GM18951 (cell line): ENCODE results near the gene RNF17.
"Not testable (repeated sequence)": the region's sequence is repeated elsewhere in the genome, so short reads cannot be mapped to it uniquely, and the experiment has no call there.

Experiments used
- POLR2A ChIP-seq: IDR thresholded peaks from 4 replicates; pipeline ENCODE4 v1.6.1; 2011; ENCODE audit warnings: mild to moderate bottlenecking; ENCODE audit not compliant: insufficient read length, insufficient read depth; ENCODE audit errors: extremely low read depth
- in situ Hi-C: fragments of 300-500 bp; cut with MboI; formaldehyde crosslinking; loops from one replicate; pipeline ENCODE4 v1.12.0; 2022; ENCODE audit warnings: low sequenced_read_pairs, mixed read lengths, inconsistent platforms; ENCODE audit not compliant: unreplicated experiment

Gene RNF17

GRCh38 chr13:24748061-24748400, 15.9 kb upstream of the RNF17 start:
- TF ChIP-seq POLR2A = no peak
- in situ Hi-C loops = loop anchor here (25.0 kb wide), 1 partner anchor 239 kb away; no protein-coding TSS in a partner anchor

DNA sequence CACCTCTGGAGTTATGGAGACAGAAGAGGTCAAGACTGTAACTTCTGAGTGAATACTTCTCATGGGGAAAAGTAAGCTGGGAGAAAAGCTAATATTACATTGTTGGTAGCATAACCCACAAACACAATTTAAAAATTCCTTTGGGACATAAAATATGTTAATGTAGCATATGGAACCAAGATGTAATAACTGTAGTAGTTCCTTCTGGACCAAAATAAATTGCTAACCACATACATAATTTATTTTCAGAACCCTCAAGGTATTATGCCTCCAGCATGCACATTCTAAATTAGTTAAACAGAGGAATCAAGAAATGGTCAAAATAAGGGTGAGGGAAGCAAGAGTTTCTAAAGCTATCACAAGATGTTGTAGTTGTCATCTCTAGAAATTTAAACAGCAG, 4.8 kb upstream of the RNF17 start:
- in situ Hi-C loops = no loop called here
- TF ChIP-seq POLR2A = no peak

DNA sequence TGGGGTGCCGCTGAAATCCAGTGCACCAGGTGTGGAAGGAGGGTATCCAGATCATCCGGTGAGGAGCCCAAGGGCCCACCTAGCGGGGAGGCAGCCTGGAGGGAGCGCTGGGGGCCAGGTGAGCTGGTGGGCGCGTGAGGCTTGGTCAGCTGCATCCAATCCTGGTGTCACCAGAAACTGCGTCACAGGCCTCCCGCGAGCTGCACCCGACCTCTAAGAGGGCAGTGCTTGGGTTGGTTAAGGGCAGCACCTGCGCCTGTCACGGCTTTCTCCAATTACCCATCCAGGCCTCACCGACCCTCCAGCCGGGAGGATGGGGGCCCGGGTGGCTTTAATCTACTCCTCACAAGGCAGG, 284 bp downstream of the RNF17 start:
- in situ Hi-C loops = no loop called here
- no peak for TF ChIP-seq POLR2A

GRCh38 chr13:24777171-24777570, 13.2 kb downstream of the RNF17 start:
- no peak for TF ChIP-seq POLR2A
- in situ Hi-C loops = no loop called here

- TF ChIP-seq POLR2A = no peak
- in situ Hi-C loops = no loop called here
These were observed 20.4 kb downstream of the RNF17 start for GRCh38 chr13:24784319-24784718.

DNA sequence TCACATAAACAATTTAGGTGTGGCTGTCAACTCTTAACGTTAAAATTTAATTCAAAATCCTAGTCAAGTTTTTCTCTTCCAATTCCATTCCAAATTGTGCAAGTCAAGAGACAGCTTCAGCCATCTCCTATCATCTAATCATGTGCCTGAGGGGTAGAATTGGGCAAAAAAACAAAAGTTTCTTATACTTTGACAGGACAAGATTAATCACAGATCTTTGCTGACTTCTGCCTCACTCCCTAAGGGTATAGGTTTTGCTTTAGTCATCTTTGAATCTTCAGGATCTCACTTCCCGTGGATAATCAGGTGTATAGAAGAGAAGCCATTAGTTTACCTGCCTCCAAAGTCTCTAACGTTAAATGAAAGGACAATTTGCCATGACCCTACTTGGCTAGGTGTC, 24.6 kb downstream of the RNF17 start:
- in situ Hi-C loops = no loop called here
- TF ChIP-seq POLR2A = no peak

DNA sequence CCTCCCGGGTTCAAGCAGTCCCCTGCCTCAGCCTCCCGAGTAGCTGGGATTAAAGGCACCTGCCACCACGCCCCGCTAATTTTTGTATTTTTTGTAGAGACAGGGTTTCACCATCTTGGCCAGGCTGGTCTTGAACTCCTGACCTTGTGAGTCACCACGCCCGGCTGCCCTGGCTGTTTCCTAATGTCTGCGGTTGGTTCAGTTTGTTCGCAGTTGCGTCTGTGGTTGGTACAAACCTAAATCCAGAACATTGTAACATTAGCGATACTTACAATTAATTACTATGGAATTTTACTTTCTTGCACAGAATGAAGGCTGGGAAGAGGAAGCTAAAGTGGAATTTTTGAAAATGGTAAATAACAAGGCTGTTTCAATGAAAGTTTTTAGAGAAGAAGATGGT, 38.1 kb downstream of the RNF17 start:
- in situ Hi-C loops = no loop called here
- TF ChIP-seq POLR2A = no peak

DNA sequence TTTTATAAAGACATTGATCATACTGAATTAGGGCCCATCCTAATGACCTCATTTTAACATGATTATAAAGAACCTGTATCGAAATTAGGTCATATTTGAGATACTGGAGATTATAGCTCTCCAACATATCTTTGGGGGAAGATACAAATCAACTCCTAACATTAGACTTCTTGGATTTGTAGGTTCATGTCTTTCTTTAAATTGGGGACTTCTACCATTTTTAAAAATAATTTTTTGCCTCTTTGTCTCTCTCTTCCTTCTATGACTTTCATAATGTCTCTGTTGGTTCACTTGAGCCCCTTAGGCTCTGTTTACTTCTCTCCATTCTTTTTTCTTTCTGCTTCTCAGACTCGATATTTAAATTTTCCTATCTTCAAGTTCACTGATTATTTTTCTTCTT, 57.2 kb downstream of the RNF17 start:
- TF ChIP-seq POLR2A = no peak
- in situ Hi-C loops = no loop called here

DNA sequence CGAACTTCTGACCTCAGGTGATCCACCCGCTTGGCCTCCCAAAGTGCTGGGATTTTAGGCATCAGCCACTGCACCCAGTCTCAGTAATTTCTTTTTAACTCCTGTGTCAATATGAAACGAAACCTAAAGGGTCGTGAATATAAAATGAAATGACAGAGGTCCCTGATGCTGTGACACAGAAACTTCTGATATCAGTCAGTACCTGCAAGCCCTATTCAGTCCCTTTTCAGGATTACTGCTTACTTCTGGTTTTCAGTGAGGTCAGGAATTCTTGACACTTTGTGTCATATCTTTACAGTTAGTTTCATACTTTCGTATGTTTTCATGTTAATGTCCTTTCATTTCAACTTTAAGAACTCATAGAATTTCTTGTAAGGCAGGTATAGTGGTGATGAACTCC, 58.7 kb downstream of the RNF17 start:
- in situ Hi-C loops = no loop called here
- TF ChIP-seq POLR2A = no peak

DNA sequence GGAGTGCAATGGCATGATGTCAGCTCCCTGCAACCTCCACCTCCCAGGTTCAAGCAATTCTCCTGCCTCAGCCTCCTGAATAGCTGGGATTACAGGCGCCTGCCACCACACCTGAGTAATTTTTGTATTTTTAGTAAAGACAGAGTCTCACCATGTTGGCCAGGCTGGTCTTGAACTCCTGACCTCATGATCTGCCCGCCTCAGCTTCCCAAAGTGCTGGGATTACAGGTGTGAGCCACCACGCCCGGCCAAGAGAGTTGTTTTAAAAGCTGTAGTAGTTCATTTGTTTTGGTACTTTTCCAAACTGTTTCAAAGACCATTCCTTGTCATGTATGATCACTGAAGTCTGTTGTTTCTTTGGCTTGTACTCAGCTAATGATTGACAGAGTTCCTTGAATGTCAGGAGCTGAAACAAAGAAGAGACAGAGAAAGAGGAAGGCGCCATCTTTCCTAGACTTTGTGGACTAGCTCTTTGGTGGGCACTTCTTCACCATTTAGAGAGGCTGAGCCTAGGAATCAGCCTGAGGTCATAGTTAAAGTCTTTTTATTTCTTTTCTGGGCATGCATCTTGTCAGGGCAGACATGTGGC, 59.2 kb downstream of the RNF17 start:
- in situ Hi-C loops = not testable (repeated sequence)

- in situ Hi-C loops = no loop called here
- TF ChIP-seq POLR2A = no peak
These were observed 63.8 kb downstream of the RNF17 start for GRCh38 chr13:24827799-24828198.

DNA sequence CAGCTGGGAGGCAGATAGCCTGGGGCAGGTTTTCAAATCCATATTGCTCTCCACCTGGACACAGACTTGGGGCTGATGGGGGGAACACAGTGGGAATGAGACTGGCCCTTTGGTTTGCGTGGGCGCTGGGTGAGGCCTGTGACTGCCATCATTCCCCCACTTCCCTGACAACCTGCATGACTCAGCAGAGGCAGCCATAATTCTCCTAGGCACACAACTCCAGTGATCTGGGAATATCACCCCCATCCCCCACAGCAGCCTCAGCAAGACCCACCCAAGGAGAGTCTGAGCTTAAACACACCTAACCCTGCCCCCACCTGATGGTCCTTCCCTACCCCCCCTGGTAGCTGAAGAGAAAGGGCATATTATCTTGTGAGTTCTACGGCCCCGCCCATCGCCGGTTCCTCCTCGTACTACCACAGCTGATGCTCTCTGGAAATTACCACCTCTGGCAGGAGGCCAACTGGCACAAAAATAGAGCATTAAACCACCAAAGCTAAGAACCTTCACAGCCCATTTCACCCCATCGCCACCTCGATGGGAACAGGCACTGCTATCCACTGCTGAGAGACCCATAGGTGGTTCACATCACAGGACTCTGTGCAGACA, 71.0 kb downstream of the RNF17 start:
- TF ChIP-seq POLR2A = no peak
- in situ Hi-C loops = no loop called here

DNA sequence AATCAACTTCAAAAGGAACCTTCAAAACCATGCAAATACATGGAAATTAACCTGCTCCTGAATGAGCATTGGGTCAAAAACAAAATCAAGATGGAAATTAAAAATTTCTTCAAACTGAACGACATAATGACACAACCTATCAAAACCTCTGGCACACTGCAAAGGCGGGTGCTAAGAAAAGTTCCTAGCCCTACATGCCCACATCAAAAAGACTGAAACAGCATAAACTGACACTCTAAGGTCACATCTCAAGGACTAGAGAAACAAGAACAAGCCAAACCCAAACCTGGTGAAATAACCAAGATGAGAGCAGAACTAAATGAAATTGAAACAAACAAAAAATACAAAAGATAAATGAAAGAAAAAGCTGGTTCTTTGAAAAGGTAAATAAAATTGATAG, 73.6 kb downstream of the RNF17 start:
- in situ Hi-C loops = not testable (repeated sequence)

- in situ Hi-C loops = no loop called here
- TF ChIP-seq POLR2A = no peak
These were observed 78.7 kb downstream of the RNF17 start for GRCh38 chr13:24842549-24843274.
